ENCODE results near the gene DOC2B.
"Not testable (repeated sequence)": the region's sequence is repeated elsewhere in the genome, so short reads cannot be mapped to it uniquely, and the experiment has no call there.

DOC2B gene

DNA sequence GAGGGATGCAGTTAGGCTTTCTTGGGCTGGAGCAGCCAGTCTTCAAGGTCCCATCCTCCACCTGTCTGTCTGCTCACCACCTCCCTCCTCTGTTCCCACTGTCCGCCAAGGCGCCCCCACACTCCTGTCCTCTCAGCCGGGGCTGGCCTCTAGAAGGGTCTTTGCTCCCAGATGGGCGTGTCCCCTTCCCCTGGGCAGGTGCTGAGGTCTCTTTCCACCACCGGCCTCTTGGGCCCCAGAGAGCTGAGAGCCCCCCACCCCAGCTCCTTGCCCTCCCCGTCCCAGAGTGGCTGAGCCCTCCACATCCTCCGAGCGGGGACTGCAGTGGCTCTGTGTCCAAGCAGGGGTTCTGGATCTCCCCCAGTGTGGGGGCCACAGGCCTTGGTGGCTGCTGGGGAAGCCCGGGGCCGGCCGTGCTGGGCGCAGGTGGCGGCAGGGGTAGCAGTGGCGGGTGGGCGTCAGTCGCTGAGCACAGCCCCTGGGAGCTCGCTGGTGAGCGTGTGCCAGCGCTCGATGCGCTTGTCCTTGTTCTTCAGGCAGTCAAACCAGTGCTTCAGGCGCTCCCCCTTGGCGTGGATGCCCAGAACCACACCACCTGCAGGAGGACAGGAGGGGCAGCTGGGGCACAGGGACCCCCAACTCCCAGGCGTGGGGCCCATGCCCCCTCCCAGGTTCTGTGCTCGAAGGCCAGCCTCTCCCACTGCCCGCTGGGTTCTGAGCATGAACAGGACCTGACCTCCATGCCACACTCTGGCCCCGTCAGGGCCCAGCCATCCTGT, 34.3 kb downstream of the DOC2B start:
- DNase-seq (ENCODE audit: low read depth in 1 of 2, low spot score in 1 of 2), result no peak

DNA sequence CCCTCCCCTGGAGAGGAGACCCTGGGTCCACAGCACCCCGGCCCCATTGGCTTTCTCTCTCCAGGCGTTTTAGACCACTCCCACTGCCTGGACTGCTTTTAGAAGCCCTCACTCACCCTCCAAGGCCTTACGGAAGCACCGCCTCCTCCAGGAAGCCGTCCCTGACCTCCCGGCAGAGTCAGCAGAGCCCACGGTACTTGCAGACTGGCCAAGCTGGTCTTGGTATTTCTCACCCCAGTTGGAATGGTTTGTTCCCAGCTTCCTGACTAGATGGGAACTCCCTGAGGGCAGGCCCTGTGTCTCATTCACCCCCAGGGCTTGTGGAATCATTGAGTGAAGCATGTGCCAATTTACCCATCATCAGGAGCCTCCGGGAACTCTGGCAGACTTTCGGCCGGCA, 34.9 kb downstream of the DOC2B start:
- no peak for DNase-seq (ENCODE audit: low read depth in 1 of 2, low spot score in 1 of 2)

DNA sequence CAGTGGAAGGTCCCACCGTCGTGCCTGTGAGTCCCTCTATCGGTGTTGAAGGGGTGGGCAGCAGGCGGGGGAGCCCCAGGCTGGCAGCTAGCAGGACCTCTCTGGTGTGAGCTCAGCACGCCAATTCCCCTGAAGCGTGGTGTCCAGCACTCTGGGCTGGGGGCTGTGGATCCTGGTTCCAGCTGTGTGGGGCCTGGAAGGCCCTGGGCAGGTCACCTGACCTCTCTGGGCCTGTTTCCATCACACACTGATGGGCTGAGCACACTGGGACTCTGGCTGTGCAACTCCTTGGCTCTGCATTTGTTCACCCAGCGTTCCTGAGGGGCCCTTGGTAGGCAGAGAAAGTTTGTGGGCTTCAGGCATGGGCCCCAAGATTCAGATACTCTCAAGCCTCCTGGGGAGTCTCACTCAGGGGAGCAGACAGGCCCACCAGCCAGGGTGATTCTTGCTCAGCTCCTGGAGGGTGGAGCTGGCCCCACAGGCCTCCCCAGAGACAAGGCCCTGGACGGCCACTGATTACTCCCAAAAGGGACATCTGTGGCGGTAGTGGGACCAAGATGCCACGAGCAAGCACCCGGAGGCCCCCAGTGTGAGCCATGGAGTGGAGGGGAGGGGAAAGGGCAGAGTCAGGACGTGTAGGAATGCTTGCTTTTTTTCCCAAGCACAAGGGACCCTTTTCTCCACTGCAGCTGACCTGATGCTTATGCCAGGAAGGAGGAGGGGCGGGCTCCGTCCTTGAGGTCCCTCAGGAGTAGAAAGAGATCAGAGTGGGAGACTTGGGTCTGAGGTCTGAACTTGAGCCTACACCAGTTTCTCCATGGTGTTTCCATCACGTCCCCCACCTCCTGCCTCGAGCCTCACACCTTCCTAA, 35.5 kb downstream of the DOC2B start:
- DNase-seq (ENCODE audit: low read depth in 1 of 2, low spot score in 1 of 2), result no peak

DNA sequence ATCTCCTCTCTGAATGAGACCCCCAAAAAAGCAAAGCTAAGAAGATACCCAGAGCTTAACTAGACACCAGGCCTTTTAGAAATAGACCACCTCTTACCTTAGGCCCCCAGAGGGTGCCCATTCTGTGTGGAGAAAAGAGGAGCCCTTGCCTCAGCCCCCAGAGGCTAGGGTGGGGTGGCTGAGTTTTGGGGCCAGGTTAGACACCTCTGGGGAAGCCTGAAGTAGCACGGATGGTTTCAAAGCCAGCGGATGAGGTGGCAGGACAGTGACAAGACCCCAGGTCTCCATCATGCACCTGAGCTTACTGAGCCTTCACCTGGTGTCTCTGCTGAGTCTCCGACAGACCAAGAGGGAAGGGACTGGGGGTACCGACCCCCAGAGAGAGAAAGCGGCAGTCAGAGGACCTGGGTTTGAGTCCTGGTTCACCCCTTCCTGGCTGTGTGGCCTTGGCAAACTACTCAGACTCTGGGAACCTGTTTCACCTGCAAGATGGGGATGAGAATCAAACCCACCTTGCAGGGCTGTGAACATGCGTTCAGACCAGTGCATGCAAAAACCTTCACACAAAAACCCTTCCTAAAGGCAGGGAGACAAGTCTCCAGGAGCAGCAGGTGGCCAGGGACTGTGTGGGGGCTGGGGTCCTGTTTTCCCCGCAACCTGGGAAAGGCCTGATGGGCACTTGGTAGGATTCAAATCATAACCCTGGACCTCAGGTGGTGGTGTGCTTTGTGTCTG, 36.3 kb downstream of the DOC2B start:
- peak in 1 of 2 donors; percentile 1 for DNase-seq (ENCODE audit: low read depth in 1 of 2, low spot score in 1 of 2)

DNA sequence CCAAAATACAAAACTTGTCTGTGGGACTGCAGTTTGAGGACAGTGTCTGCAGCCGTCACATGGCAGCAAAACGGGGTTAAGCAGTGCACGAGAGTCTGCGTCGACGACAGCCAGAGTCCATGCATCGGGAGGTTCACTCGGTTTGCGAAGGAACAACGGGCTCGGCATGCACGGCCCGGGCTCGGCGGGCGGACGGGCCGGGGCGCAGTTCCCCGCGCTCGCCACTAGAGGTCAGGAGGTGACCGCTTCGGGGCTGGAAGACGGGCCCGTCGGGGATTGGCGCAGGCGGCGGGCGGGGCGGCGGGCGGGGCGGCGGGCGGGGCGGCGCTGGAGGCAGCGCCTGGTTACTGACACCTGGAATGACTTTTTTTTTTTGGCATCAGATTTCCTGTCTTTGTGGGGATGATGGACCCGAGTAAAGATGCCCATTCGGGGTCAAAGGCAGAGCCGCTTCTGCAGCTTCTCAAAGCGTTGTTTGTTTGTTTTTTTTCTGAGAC, 37.6 kb downstream of the DOC2B start:
- DNase-seq (ENCODE audit: low read depth in 1 of 2, low spot score in 1 of 2), result peak; percentile 77 to 78

DNA sequence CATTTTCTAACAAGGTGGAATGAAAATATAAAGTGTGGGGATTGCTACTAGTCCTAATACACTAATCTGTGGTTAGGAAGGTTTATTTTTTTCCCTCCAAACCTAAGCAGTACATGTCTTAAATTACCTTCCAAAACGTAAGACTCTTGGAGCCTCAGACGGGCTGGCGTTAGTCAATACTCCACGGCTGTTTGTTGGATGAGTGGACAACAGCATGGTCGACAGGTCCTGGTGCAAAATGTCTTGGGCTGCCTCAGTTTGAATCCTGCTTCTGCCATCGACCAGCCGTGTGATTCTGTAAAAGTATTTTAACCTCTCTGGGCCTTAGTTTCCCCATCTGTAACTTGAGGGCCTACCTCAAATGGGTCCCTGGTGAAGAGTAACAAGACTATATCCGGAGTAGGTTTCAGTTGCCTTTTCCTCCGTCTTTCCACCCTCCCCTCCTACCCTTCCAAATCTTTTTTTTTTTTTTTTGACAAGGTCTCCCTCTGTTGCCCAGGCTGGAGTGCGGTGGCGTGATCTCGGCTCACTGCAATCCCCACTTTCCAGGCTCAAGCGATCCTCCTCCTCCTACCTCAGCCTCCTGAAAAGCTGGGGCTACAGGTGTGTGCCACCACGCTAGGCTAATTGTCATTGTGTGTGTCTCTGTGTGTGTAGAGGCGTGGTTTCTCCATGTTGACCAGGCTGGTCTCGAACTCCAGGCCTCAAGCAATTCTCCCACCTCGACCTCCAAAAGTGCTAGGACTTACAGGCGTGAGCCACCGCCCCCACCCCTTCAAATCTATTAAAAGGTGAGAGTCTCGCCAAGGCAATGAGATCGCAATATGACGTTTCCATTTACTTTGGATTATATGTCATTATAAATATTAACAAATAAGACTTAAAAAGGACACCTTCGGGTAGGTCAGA, 38.3 kb downstream of the DOC2B start:
- no peak for DNase-seq (ENCODE audit: low read depth in 1 of 2, low spot score in 1 of 2)

DNA sequence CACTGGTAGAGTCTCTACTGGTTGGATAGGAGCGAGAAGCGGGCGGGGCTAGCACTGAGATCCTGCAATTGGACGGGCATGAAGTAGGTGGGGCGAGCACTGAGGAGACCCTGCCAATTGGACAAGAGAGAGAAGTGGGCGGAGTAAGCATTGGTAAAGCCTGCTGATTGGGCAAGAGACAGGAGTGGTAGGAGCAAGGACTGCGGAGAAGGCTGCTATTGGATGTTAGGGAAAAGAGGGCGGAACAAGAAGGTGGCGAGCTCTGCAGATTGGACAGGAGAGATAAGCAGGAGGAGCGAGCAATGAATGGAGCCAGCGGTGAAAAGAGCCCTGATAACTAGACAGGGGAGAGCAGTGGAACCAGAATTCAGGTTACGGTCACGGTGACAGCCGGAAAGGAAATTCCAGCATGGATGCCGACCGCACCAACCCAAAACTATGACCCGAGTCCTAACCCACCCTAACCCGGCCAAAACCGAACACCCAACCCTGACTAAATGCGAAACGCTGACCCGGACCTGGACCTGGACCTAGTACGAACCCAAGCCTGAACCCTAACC, 39.3 kb downstream of the DOC2B start:
- peak in 1 of 2 donors; percentile 2 for DNase-seq (ENCODE audit: low read depth in 1 of 2, low spot score in 1 of 2)

- DNase-seq (ENCODE audit: low read depth in 1 of 2, low spot score in 1 of 2), result peak in 1 of 2 donors; percentile 1
These were observed 41.8 kb downstream of the DOC2B start for GRCh38 chr17:139401-140205.

DNA sequence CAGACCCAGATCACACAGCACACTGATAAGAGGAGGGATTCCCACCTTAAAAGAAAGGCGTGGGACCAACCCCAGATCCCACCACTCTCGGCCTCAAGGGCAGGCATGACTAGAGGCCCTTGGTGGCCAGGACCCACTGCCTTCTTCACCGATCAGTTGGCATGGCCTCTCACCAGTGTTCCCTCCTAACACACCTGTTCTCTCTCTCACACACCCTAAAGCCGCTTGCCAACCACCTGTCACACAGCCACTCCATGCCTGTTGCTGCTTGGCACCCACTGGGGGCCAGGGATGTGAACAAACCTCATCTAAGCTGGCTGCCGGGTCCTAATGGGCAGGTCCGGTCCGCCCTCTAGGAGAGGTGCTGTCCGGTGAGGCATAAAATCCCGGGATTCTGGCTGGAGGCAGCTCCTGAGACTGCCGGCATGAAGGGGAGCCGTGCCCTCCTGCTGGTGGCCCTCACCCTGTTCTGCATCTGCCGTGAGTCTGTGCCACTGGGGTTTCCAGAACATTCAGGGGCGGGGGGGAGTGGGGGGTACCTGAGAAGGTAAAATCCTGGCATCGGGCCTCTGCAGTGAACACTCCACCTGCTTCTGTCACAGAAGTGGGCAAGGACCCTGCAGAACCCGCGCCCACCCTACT, 44.2 kb downstream of the DOC2B start, which contains the start of gene SCGB1C2:
SCGB1C2 (plus strand) TSS at position 404 of the 642 bp plus-strand sequence; CDS start at position 426, 22 bp downstream.
- DNase-seq (ENCODE audit: low read depth in 1 of 2, low spot score in 1 of 2), result not testable (repeated sequence)

DNA sequence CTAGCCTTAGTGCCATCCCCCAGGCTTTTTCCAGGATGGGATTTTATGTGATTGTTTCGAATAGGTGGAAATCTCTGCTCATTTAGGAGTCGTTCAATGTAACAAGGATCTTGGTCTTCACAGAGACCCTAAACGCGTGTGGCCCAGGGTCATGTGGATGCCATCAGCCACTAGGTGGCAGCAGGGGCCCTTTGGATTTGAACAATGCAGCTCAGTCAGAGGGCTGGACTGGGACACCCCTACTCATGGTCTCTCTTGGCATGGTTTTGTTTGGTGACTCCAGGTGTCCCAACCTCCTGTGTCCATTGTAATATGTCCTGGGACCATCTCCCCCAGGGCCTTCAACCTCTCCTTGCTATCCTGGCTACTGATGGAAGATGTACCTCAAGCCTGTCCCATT, 44.9 kb downstream of the DOC2B start:
- DNase-seq (ENCODE audit: low read depth in 1 of 2, low spot score in 1 of 2), result peak; percentile 41 to 61

DNA sequence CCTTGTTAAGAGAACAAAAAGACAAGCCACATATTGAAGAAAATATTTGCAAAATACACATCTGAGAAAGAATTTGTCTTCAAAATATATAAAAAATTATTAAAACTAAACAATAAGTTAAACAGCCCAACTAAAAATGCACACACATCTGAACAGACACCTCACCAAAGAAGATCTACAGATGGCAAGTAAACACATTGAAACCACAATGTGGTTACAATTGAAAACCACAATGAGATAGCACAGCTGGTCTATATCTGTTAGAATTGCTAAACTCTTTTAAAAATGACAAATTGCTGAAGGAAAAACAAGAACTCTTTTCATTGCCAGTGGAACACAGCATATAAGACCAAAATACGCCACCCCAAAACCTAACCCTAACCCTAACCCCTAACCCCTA, 45.6 kb downstream of the DOC2B start:
- not testable (repeated sequence) for DNase-seq (ENCODE audit: low read depth in 1 of 2, low spot score in 1 of 2)

DNA sequence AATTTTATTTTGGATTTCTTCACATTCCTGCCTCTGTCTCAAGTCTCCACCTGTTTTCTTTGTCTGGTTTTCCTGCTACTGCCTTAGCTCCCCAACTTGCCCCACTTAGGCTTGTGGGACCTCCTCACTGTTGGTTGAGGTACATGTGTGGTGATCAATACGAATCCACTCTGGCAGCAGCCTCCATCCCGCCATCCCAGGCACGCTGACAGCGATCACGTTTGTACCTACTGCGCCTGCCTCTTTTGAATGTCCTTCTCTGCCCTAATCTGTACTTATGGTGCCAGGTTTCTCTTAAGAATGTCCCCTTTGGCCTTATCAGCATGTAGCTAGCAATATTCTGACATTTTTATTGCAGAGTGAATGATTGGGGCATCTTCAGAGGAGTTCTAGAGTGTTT, 46.4 kb downstream of the DOC2B start:
- not testable (repeated sequence) for DNase-seq (ENCODE audit: low read depth in 1 of 2, low spot score in 1 of 2)

- not testable (repeated sequence) for DNase-seq (ENCODE audit: low read depth in 1 of 2, low spot score in 1 of 2)
These were observed 47.1 kb downstream of the DOC2B start for GRCh38 chr17:134332-134785.

DNA sequence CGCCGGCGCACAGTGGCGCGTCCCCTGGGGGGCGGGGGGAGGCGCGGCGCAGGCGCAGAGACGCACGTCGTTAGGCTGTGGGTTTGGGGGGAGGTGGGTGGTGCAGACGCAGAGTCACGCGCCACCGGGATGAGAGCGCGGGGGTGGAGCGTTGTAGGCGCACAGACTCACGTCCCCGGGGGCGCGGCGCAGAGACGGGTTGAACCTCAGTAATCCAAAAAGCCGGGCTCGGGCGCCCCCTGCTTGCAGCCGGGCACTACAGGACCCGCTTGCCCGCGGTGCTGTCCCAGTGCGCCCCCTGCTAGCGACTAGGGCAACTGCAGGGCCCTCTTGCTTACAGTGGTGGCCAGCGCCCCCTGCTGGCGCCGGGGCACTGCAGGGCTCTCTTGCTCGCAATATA, 47.5 kb downstream of the DOC2B start:
- peak in 1 of 2 donors; percentile 2 for DNase-seq (ENCODE audit: low read depth in 1 of 2, low spot score in 1 of 2)

DNA sequence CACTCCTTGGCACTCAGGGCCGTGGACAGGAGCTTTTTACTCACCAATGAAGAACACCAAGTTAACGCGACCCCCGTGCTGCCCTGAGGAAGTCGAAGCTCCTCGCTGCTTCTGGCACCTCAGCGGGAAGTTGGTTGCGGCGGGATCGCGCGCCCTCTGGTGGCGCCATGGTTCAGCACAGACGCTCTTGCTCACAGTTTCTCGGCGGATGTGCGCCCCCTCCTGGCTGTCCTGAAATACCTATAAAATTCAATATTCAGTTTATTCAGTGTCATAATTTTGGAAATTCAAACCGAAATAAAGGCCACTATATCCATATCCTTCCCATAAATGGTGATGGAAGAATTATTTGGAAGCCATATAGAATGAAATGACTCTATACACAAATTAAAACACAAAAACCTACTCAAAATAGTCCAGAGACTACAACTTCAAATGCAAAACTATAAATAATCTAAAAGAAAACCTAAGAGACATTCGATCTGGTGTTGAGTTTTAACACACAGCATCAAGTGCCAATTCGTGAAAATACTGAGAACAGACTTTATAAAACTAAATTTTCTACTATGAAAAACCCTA, 63.0 kb downstream of the DOC2B start:
- peak in 1 of 2 donors; percentile 47 for DNase-seq (ENCODE audit: low read depth in 1 of 2, low spot score in 1 of 2)

- DNase-seq (ENCODE audit: low read depth in 1 of 2, low spot score in 1 of 2), result not testable (repeated sequence)
These were observed 68.3 kb downstream of the DOC2B start for GRCh38 chr17:113111-113510.

Measured in activated T-helper 1 cell treated with anti-CD3 and anti-CD28 coated beads, Interleukin-2, amount 50 U/mL, for 16 hours (primary cell).